SK-N-SH (cell line): ENCODE measurements around the gene IQSEC1. TPM values are rescaled to one million over a fixed set of nuclear protein-coding genes. Genes with fewer than 3 reads are reported as not detected.

Experiments used
- CTCF ChIA-PET: fragments of 300-600, 350-600 bp; formaldehyde crosslinking; extraction: SDS; loops from one replicate; lab custom pipeline; 2021; lab: Yijun Ruan, JAX
- POLR2A ChIA-PET: fragments of 350-600 bp; sonication (Branson Sonifier 250); formaldehyde crosslinking; extraction: SDS; loops from one replicate; lab custom pipeline; 2020; ENCODE audit warnings: antibody characterized with exemption, inconsistent platforms; lab: Yijun Ruan, JAX
- DNase-seq: peaks from one replicate; pipeline ENCODE4 v3.0.0; 2012
- H2AFZ ChIP-seq: fragments of 200-600 bp; sonication (generic); 2 replicates; pipeline ENCODE4 v1.8.1; 2016; ENCODE audit warnings: antibody characterized with exemption, mild to moderate bottlenecking, low read depth
- H3F3A ChIP-seq: fragments of 200-600 bp; sonication (generic); replicated peaks from 2 replicates; pipeline ENCODE3; 2016; ENCODE audit warnings: antibody characterized with exemption, mild to moderate bottlenecking; ENCODE audit not compliant: insufficient read depth
- H3K27ac ChIP-seq, 2 experiments: fragments of 200-500 bp in 1 of 2; fragments of 200-600 bp in 1 of 2; sonication (Bioruptor generic) in 1 of 2; sonication (generic), shearing (Covaris generic) in 1 of 2; 2 replicates each; pipeline versions ENCODE4 v1.5.1 to v1.6.1; 2014 to 2016; ENCODE audit warnings: low read depth in 2 of 2, inconsistent platforms in 1 of 2, low read length in 1 of 2, mild to moderate bottlenecking in 1 of 2, mixed read lengths in 1 of 2
- H3K27me3 ChIP-seq: fragments of 200-600 bp; sonication (generic), shearing (Covaris generic); 2 replicates; pipeline ENCODE4 v1.6.1; 2016; ENCODE audit warnings: mixed run types; ENCODE audit not compliant: insufficient read depth
- H3K36me3 ChIP-seq, 2 experiments: fragments of 200-500 bp in 1 of 2; fragments of 200-600 bp in 1 of 2; sonication (Bioruptor generic) in 1 of 2; sonication (generic) in 1 of 2; replicated peaks in 1 of 2; 2 replicates each; pipeline versions ENCODE3 to v1.5.1; 2014 to 2016; ENCODE audit warnings: low read length in 1 of 2, mild to moderate bottlenecking in 1 of 2; ENCODE audit not compliant: insufficient read depth in 2 of 2, control insufficient read depth in 1 of 2
- H3K4me1 ChIP-seq, 2 experiments: fragments of 200-500 bp in 1 of 2; fragments of 200-600 bp in 1 of 2; sonication (Bioruptor generic) in 1 of 2; sonication (generic), shearing (Covaris generic) in 1 of 2; 2 replicates each; pipeline versions ENCODE4 v1.5.1 to v1.6.1; 2014 to 2016; ENCODE audit warnings: low read depth in 1 of 2, low read length in 1 of 2, mixed run types in 1 of 2; ENCODE audit not compliant: insufficient read depth in 2 of 2, control insufficient read depth in 1 of 2
- H3K4me2 ChIP-seq: fragments of 200-600 bp; sonication (generic), shearing (Covaris generic); 2 replicates; pipeline ENCODE4 v1.6.1; 2017; ENCODE audit warnings: mixed run types
- H3K4me3 ChIP-seq, 2 experiments: fragments of 200-500 bp in 1 of 2; fragments of 200-600 bp in 1 of 2; sonication (Bioruptor generic) in 1 of 2; sonication (generic), shearing (Covaris generic) in 1 of 2; 2 replicates each; pipeline versions ENCODE4 v1.5.1 to v1.8.1; 2014 to 2016; ENCODE audit warnings: low read depth in 2 of 2, inconsistent platforms in 1 of 2, low read length in 1 of 2, mild to moderate bottlenecking in 1 of 2, mixed read lengths in 1 of 2, moderate library complexity in 1 of 2
- H3K79me2 ChIP-seq: fragments of 200-600 bp; sonication (generic); 2 replicates; pipeline ENCODE4 v1.8.1; 2017; ENCODE audit warnings: mild to moderate bottlenecking; ENCODE audit not compliant: insufficient read depth
- H3K9ac ChIP-seq: fragments of 200-600 bp; sonication (generic); 2 replicates; pipeline ENCODE4 v1.6.1; 2017; ENCODE audit warnings: mixed run types
- H3K9me2 ChIP-seq: fragments of 200-600 bp; sonication (generic); 2 replicates; pipeline ENCODE4 v1.6.1; 2017; ENCODE audit warnings: mixed run types
- H3K9me3 ChIP-seq: fragments of 200-600 bp; sonication (generic); 2 replicates; pipeline ENCODE4 v1.6.1; 2017; ENCODE audit warnings: mixed run types, mild to moderate bottlenecking, moderate library complexity
- H4K20me1 ChIP-seq: fragments of 200-600 bp; sonication (generic); 2 replicates; pipeline ENCODE4 v1.6.1; 2017; ENCODE audit warnings: mild to moderate bottlenecking, mixed run types; ENCODE audit not compliant: insufficient read depth
- CTCF ChIP-seq: fragments of 200-600 bp; sonication (generic); IDR thresholded peaks from 2 replicates; pipeline ENCODE4 v1.6.1; 2017; ENCODE audit warnings: antibody characterized with exemption, mild to moderate bottlenecking, moderate library complexity
- ELF1 ChIP-seq: IDR thresholded peaks from 2 replicates; pipeline ENCODE4 v1.4.0; 2012
- EZH2phosphoT487 ChIP-seq: fragments of 200-600 bp; sonication (generic); IDR thresholded peaks from 2 replicates; pipeline ENCODE4 v1.6.1; 2017; ENCODE audit warnings: low read depth, mixed run types, mild to moderate bottlenecking, antibody characterized with exemption, moderate library complexity, borderline replicate concordance
- FOXM1 ChIP-seq: IDR thresholded peaks from 2 replicates; pipeline ENCODE4 v1.4.0; 2012; ENCODE audit warnings: low read depth, mild to moderate bottlenecking
- GABPA ChIP-seq: IDR thresholded peaks from 2 replicates; pipeline ENCODE4 v1.4.0; 2012; ENCODE audit warnings: low read depth, mild to moderate bottlenecking
- IRF3 ChIP-seq: fragments of 150-350 bp; IDR thresholded peaks from 2 replicates; pipeline ENCODE4 v1.6.1; 2016; ENCODE audit warnings: mild to moderate bottlenecking, low read depth, low read length
- MXI1 ChIP-seq: IDR thresholded peaks from 2 replicates; pipeline ENCODE4 v1.6.1; 2012; ENCODE audit warnings: mild to moderate bottlenecking, low read depth, low read length, improper control_type of control experiment
- NFIC ChIP-seq: IDR thresholded peaks from 2 replicates; pipeline ENCODE4 v1.4.0; 2012; ENCODE audit warnings: borderline replicate concordance
- POLR2AphosphoS5 ChIP-seq: IDR thresholded peaks from 2 replicates; pipeline ENCODE4 v1.6.1; 2012; ENCODE audit warnings: low read depth, low read length
- RXRA ChIP-seq: IDR thresholded peaks from 2 replicates; pipeline ENCODE4 v1.4.0; 2012; ENCODE audit warnings: low read depth, mild to moderate bottlenecking, borderline replicate concordance
- SMC3 ChIP-seq: IDR thresholded peaks from 2 replicates; pipeline ENCODE4 v1.6.1; 2012; ENCODE audit warnings: low read depth, low read length, improper control_type of control experiment
- TCF12 ChIP-seq: IDR thresholded peaks from 2 replicates; pipeline ENCODE4 v1.4.0; 2012
- TEAD4 ChIP-seq: IDR thresholded peaks from 2 replicates; pipeline ENCODE4 v1.4.0; 2012; ENCODE audit warnings: mild to moderate bottlenecking, borderline replicate concordance; ENCODE audit not compliant: insufficient read depth
- YY1 ChIP-seq: IDR thresholded peaks from 2 replicates; pipeline ENCODE4 v1.4.0; 2012; ENCODE audit warnings: low read depth, mild to moderate bottlenecking
- WGBS: methylation state at CpG from one replicate; pipeline ENCODE4 v1.1.6; 2017; ENCODE audit warnings: low lambda C conversion rate; 5-methylcytosine and 5-hydroxymethylcytosine counted together
- polyA plus RNA-seq, 3 experiments: library from polyadenylated mRNA; depleted of rRNA; stranded (reverse); fragments of >200 nt; gene quantifications; 2 replicates each; pipeline ENCODE4 v1.2.3, GENCODE V29; 2012

The IQSEC1 gene
- polyA plus RNA-seq, 1 of the 3 experiments (the other 2 are of a cell fraction), result 6.2 TPM

GRCh38 chr3:12947504-12948369, 125.5 kb downstream of the IQSEC1 start:
- Histone ChIP-seq H3K9me2 (no peaks in the 10 kb centered on the region), H3K27me3 (no peaks in the 10 kb centered on the region), H3K9me3 (no peaks in the 10 kb centered on the region), H3K4me1 (peaks cover 20 to 69% of the 10 kb centered on the region in 2 experiments; a peak in 3 of 4 replicates), H3K36me3 (no peaks in the 10 kb centered on the region), H3K4me2 (peak overlapping the region; percentile 55), H3K79me2 (peaks cover 39% of the 10 kb centered on the region), H4K20me1 (peaks cover 46% of the 10 kb centered on the region), H3K9ac (0 out of 2 replicates have a peak overlapping the region, but pooled peaks have one; percentile 22), H2AFZ (no peak overlapping the region), H3K4me3 (no peak overlapping the region), H3F3A (no peaks in the 10 kb centered on the region), H3K27ac (peak overlapping the region; percentile 52 to 83)
- no peak for DNase-seq
- ChIA-PET POLR2A (interaction anchor here (1.1 kb wide), 1 partner anchor 8 kb away, joined by 4 read pairs; no protein-coding TSS in a partner anchor), CTCF (interaction anchor here (0.8 to 4.0 kb wide), 9 partner anchors 15 to 138 kb away, joined by 3 to 21 read pairs (median 4); no protein-coding TSS in a partner anchor)
- WGBS, result 82% methylated on average over 4 of the region's 7 CpGs
- no peak for TF ChIP-seq POLR2AphosphoS5
- no peak for TF ChIP-seq EZH2phosphoT487
- TF ChIP-seq IRF3, result no peak
- TF ChIP-seq GABPA, result no peak
- TF ChIP-seq FOXM1, result no peak
- TF ChIP-seq ELF1, result no peak
- TF ChIP-seq TCF12, result peak; percentile 36; the same call in 1 of the 2 replicates
- no peak for TF ChIP-seq TEAD4
- TF ChIP-seq RXRA, result no peak
- no peak for TF ChIP-seq YY1
- peak; percentile 49 for TF ChIP-seq NFIC
- TF ChIP-seq MXI1, result no peak
- peak; percentile 18; the same call in 1 of the 2 replicates for TF ChIP-seq CTCF
- TF ChIP-seq SMC3, result no peak
